K562 (cell line): Measurements from ENCODE around the gene GABPB2. TPM values are rescaled to one million over a fixed set of nuclear protein-coding genes. Genes with fewer than 3 reads are reported as not detected.
A peak's percentile ranks its signal among the peaks of the same experiment; 100 is the strongest.

ENCODE experiments used
- AFF1 ChIP-seq, 2 experiments: fragments of 450-650 bp; IDR thresholded peaks; 2 replicates each; pipeline ENCODE4 v1.6.1; 2018; ENCODE audit warnings: mild to moderate bottlenecking in 2 of 2, low read depth in 1 of 2; ENCODE audit not compliant: partially characterized antibody in 2 of 2
- BRF2 ChIP-seq: IDR thresholded peaks from 3 replicates; pipeline ENCODE4 v1.6.1; 2011; ENCODE audit warnings: borderline replicate concordance, mild to moderate bottlenecking; ENCODE audit not compliant: insufficient read length, insufficient read depth
- CSDE1 ChIP-seq, 2 experiments: fragments of 450-650 bp; IDR thresholded peaks; 2 replicates each; pipeline ENCODE4 v1.6.1; 2016; ENCODE audit warnings: mild to moderate bottlenecking in 1 of 2
- MAFF ChIP-seq: IDR thresholded peaks from 2 replicates; pipeline ENCODE4 v1.6.1; 2012; ENCODE audit warnings: low read length, improper control_type of control experiment
- NCOA6 ChIP-seq: fragments of 450-650 bp; IDR thresholded peaks from 2 replicates; pipeline ENCODE4 v1.6.1; 2017; ENCODE audit warnings: mild to moderate bottlenecking
- YY1 ChIP-seq, 3 experiments: IDR thresholded peaks; 2 replicates each; pipeline ENCODE4 v1.6.1; 2011; ENCODE audit warnings: low read length in 2 of 3, mild to moderate bottlenecking in 2 of 3, moderate library complexity in 2 of 3, borderline replicate concordance in 1 of 3, control low read depth in 1 of 3, low read depth in 1 of 3; ENCODE audit not compliant: insufficient read depth in 3 of 3, insufficient replicate concordance in 2 of 3, control insufficient read depth in 1 of 3, insufficient read length in 1 of 3; ENCODE audit errors: extremely low read depth in 1 of 3
- polyA plus RNA-seq, 8 experiments: library from polyadenylated mRNA; depleted of rRNA in 4 of 8; stranded (reverse) in 5 of 8; unstranded in 3 of 8; fragments of >200 nt; fragmentation: Nextera tagmentation in 2 of 8; fragmentation: Illumina TruSeq in 1 of 8; extraction: Ambion mirVana in 2 of 8; extraction: Trizol in 1 of 8; gene quantifications; 2 replicates each; pipeline versions ENCODE4 v1.2.1 to v1.2.3, GENCODE V29; 2011 to 2014; ENCODE audit warnings: inconsistent platforms in 1 of 8, missing spikeins in 1 of 8
- total RNA-seq, 7 experiments: library from RNA; depleted of rRNA in 6 of 7; stranded (reverse); fragments of >200 nt in 6 of 7; fragmentation: Illumina TruSeq in 2 of 7; extraction: Trizol in 2 of 7; gene quantifications; 2 replicates each; pipeline versions ENCODE4 v1.2.1 to v1.2.3, GENCODE V29; 2011 to 2021; ENCODE audit warnings: low replicate concordance in 1 of 7

GABPB2 gene
- total and polyA plus RNA-seq, 9 of the 15 experiments (the other 6 are each of a cell fraction or from before 2014, with no cell fraction given), result 2.2 to 13.3 (median 6.1) TPM

- TF ChIP-seq AFF1 (IDR thresholded peaks at IDR 0.05; ENCODE audit: low read depth in 1 of 2, partially characterized antibody in 2 of 2), result peak in 1 of 2 experiments; percentile 36
- TF ChIP-seq CSDE1 (IDR thresholded peaks at IDR 0.05), result no peak
- peak in 1 of 3 experiments; percentile 32 for TF ChIP-seq YY1 (IDR thresholded peaks at IDR 0.05; ENCODE audit: borderline replicate concordance in 1 of 3, control insufficient read depth in 1 of 3, extremely low read depth in 1 of 3, insufficient read depth in 3 of 3, insufficient read length in 1 of 3, insufficient replicate concordance in 2 of 3, low read depth in 1 of 3, low read length in 2 of 3)
- 0 out of 2 replicates have a peak, but pooled peaks have one; percentile 30 for TF ChIP-seq MAFF
- TF ChIP-seq NCOA6, result no peak
- no peak for TF ChIP-seq BRF2
Measured at GRCh38 chr1:151060657-151061421, 9.7 kb upstream of the GABPB2 start (continued).
